NCI-H345 treated with DMSO at 0.1 percent for 48 hours (cell line): ENCODE results near the gene TRA2B.
"Not testable (repeated sequence)": the region's sequence is repeated elsewhere in the genome, so short reads cannot be mapped to it uniquely, and the experiment has no call there.

Experiments used
- DNase-seq: peaks from one replicate; lab custom pipeline; 2025; ENCODE audit not compliant: unreplicated experiment; lab: John Stamatoyannopoulos, UW

The TRA2B gene

DNA sequence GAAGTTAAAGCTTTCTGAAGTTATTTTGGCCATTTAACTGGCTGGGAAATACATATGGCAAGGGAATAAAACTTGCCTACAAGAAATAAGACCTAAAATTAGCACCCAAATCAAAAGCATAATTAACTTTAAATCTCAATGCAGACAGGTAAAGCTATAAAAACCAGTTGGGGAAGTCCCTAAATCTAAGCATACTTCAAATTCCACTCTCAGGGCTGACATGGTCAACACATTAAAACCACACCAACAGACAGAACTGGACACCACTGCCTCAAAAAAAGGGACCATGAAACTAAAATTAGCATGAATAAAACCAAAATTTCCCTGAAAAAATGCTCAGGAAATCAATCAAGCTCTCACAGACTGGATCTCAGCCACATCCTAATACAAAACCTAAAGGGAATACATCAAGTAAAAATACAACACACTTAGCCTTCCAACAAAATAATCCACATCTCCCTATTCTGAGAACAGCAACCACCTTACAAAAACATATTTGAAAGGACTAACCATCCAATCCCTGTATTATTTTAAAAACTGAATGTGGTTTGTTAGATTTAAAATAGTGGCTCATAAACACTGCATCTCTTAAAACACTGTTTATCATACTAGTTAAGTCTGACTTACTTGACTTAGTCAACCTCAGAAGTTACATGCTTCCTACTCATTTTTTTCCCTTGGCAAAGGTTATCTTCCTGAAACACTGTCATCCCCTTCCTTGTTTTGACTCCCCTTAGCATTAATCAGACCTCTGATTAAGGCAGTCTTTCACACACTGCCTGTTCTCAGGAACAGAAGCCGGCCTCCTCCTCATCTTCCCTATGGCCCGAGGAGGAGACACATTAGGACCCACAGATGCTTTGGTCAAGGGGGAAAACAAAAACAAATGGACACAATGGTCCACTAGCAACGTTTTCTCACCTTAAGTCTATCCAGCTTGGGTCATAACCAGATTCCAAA is 8.3 kb downstream of the TRA2B start:
- no peak for DNase-seq

DNA sequence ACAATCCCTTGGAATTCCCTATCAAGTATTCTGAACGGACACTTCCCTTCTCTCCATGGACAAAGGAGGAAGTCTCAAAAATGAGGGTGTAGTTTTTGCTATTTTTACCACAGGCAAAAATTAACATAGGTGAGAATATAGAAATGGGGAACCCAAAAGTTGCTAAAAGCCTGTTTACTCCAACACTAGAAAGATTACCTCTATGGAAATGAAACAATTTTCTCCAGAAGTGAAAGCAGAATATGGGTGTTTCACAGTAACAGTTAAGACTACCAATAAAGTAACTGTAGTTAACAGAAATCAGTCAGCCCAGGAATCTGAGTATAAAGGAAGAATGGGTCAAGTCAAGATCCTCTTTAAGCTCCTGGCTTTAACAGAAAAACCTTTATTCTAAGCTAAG is 9.3 kb downstream of the TRA2B start:
- no peak for DNase-seq

DNA sequence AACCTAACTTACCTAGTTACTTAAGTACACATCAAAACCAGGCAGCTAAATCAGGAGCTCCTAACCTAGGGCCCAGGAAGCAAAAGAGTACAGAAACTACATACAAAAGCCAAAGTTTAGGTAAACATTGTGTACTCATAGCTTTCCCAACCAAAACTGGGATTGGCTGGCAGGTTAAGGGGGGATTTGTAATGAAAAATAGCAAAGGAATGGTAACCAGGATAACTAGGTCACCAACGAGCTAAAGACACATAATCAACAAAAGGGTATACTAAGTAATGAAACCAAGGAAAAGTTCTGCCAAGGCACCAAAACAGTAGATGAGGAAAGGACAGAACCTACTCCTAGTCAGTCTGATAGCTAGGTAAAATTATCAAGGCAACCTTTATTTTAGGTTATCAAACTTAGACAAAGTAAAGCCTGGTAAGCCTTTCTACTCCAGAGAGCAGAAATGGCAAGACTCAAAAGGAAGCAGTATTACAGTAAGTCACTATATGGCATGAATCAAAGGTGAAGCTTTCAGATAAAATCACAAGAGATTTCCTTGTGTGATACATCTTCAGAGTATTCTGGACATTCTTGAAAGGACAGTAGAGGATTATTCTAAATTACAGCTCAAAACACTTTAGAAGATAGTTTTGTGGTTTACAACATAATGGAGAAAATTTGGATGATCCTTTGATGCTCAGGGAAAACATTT is 10.2 kb downstream of the TRA2B start:
- DNase-seq = no peak

DNA sequence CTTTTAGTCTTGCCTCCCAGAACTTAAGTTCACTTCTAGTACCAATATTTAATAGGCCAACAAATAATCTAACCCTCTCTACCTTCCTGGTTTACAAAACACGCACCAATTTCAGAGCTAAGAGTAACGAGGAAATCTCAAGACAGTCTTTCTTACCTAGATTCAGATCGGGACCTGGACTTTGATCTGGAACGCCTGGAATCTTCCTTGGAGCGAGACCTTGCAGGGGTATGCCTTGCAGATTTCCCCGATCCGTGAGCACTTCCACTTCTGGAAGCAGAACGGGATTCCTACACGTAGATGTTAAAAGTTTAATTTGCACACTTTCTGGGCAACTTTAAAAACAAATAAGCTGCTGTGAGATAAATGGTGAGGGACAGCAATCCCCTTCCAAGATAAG is 11.4 kb downstream of the TRA2B start:
- DNase-seq = no peak

DNA sequence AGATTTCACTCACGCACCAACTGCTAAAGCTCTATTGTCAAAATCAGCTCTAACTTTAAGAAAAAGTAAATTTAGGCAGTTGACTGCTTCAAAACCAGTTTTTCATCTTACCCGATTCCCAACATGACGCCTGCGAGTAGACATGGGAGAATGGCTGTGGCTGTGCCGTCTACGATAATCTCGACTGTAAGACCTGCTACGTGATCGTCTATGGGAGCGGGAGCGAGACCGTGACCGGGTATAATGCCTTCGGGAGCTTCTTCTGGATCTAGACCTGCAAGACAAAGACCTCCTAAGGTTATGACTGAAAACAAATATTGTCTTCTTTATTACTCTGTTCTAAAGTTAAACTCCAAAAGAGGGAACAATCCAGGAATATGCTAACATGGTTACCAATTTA is 12.5 kb downstream of the TRA2B start:
- no peak for DNase-seq

DNA sequence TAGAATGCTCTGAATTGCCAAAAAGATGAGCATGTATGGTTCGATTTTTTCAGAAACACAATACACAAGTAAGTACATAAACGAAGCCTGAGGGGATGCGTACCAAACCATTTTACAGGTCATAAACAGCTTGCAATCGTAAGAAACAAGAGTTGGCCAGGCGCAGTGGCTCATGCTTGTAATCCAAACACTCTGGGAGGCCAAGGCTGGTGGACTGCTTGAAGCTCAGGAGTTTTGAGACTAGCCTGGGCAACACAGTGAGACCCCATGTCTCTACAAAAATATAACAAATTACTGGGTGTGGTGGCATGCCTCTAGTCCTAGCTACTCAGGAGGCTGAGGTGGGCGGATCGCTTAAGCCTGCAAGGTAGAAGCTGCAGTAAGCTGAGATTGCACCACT is 13.4 kb downstream of the TRA2B start:
- no peak for DNase-seq

DNA sequence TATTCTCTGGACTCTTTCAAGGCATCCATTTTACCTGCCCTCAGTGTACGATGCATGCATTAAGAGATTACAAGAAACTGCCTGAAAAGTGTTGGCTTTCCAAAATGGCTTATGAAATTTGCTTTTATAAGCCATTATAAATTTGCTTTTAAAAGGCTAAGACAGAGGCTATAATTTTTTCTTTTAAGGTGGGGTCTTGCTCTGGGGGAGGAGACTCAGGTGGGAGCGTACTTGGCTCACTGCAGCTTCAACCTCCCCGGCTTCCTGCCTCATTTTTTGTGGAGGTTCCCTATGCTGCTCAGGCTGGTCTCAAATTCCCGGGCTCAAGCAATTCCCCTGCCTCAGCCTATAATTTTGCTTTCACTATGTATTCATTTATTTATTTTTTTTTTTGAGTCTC is 17.6 kb downstream of the TRA2B start:
- no peak for DNase-seq

DNA sequence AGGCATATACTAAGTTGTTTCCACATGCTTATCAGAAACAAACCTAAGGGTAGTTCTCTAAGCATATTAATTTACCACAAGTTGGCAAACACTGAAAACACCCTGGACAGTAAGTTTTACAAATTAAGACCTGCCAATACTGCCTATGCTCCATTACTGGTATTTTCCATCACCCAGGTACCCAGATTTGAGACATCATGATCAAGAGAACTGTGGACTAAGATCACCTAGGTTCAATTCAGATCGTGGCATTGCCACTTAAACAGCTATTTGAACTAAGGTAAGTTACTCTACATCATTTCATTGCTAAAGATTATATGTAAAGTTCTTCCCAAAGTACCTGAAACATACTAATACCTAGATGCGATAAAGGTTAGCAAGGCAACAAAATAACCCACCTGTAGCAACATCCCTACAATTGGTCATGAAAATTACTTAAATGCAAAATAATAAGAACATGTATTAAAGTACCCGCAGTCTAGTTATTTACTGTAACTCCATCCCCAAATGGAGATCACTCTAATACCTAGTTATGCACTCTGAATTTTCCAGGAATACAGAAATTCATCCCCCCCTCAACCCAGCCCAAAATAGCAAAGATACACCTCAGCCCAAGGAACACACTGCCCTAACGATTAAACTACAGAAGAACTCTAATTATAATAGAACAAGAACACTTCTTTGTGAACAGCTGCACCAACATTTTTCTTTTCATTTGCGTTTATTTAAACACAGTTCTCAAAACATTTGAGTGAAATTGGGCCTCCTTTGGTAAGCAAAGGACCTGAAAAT is 21.6 kb downstream of the TRA2B start:
- no peak for DNase-seq

DNA sequence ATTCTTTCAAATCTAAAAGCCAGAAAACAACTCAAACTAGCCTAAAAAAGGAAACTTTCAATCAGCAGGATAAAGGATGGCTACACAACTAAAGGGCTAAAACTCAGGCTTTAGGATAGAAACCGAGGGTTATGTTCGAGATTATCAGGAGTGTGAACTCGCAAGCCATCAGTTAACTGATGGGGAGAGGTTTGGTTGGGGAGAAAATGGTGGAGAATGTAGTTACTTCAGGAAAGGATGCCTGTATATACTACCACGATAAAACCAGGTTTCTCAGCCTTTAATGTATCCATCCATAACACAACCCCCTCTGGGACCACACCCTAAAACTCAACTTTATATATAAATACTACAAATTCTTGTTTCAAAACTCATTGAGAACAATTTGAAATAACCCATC is 22.2 kb downstream of the TRA2B start:
- DNase-seq = no peak

DNA sequence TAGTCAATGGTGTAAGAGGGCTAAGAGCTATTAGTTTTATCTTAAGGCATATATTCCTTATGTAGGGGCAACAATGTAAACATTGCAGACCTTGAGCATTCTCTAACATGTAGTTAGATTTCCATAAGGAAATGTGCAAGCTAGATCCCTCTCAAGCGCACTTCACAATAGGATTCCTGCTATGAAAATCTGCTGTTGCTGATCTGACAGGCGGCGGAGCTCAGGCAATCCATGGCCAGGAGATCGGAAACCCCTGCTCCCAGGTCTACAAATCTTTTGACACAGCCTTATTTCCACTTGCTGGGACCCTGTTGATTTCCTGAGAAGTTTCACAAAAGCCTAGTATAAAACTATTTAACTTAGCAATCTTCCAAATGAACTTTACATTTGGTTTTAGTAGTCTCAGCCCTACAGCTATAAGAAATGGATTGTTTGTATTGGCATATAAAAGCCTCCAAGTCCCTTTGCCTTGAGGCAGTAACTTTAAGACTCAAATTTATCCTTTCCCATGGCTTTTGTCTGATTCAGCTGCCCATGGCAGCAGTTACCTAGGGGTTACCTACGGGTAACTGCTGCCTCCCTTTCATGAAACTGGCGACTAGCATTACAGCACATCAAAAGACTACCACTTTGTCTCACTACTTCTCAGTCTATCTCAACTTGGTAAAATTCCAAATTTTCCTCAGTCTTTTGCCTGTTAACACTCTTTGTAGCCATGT is 22.7 kb downstream of the TRA2B start:
- no peak for DNase-seq

DNA sequence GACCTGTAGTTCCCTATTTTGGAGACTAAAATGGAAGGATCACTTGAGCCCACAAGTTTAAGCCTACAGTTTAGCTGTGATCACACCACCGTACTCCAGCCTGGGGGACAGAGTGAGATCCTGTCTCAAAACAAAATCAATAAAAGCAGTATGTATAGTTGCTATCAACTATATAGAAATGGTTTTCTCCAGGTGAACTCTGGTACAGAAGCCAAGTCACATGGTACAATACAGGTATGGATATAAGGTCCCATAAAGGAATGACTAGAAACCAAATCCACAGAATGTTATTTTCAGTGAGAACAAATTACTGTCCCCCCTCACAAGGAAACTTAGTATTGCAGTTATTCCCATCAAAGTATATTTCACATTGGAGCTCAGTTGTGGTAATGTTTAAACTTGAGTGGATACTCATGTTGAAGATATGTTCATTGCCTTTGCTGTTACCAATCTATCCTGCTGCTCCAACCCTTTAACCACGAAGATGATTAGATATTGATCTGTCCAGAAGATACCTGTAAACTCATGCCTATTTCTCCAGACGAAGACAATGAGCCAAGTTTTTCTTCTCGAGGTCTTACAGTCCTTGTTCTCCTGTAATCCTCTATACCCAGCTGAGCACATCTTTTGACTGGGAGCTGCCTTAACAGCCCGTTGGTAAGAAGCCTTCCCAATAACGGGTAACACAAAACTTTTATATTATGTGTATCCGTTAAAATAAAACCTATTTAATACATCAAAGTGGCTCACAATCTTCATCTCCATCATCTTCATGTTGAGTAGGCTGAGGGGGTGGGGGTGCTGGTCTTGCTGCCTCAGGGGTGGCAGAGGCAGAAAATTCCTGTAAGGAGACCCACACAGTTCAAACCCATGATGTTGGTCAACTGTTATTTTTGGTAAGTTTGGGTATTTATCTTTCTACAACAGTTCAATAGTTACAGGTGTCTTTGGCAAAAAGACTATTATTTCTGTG is 24.6 kb downstream of the TRA2B start:
- no peak for DNase-seq

DNA sequence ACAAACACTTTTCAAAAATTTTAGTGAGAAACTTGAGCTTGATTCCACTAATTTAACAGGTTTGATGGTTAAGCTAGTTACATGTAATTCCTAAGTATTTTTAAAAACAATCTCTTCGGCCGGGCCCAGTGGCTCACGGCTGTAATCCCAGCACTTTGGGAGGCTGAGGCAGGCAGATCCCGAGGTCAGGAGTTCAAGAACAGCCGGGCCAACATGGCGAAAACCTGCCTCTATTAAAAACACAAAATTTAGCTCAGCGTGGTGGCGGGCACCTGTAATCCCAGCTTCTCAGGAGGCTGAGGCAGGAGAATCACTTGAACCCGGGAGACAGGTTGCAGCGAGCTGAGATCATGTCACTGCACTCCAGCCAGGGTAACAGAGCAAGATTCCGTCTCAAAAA is 25.3 kb downstream of the TRA2B start:
- DNase-seq = no peak

DNA sequence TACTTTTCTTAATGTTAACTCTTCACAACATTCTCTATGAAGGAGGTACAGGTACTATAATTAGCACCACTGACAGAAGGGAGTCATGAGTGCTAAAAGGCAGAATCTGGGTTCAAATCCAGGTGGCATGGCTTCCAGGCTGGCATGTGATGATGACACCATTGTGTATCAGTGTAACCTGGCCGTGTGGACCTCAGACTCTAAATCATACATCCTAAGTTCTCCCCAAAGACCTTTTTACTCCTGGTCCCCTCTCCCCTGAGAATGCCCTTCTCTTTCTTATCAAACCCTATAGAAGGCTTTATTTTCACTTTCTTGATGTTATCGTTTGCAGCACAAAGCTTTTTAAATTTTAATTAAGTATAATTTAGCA is 26.8 kb downstream of the TRA2B start:
- DNase-seq = not testable (repeated sequence)

DNA sequence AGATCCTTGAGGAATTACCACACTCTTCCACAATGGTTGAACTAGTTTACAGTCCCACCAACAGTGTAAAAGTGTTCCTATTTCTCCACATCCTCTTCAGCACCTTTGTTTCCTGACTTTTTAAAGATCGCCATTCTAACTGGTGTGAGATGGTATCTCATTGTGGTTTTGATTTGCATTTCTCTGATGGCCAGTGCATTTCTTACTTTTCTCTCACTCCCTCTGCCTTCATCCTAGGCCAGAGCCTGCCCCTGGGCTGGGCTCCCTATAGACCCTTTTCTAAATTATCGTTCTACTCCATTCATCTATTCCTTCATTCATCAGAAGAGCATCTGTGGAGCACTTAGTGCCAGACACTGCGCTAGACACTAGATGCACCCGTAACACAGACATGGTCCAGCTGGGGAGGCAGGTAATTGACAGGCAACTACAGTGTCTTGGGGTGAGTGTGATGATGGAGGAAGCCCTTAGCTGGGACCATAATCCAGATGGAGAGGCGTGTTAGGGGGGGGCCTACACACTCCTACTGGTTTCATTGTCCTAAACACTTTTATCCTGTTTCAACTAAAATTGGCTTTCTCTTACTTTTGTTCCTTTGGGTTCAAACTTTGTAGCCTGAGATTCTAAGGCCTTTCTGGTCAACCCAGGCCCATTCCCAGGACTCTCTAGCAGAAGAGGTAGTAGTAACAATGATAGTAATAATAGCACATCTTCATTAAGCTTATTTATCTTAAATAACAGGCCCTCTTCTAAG is 27.3 kb downstream of the TRA2B start:
- not testable (repeated sequence) for DNase-seq

DNA sequence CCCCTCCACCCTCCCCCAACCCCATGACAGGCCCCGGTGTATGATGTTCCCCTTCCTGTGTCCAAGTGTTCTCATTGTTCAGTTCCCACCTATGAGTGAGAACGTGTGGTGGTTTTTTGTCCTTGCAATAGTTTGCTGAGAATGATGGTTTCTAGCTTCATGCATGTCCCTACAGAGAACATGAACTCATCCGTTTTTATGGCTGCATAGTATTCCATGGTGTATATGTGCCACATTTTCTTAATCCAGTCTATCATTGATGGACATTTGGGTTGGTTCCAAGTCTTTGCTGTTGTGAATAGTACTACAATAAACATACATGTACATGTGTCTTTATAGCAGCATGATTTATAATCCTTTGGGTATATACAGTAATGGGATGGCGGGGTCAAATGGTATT is 27.9 kb downstream of the TRA2B start:
- not testable (repeated sequence) for DNase-seq

DNA sequence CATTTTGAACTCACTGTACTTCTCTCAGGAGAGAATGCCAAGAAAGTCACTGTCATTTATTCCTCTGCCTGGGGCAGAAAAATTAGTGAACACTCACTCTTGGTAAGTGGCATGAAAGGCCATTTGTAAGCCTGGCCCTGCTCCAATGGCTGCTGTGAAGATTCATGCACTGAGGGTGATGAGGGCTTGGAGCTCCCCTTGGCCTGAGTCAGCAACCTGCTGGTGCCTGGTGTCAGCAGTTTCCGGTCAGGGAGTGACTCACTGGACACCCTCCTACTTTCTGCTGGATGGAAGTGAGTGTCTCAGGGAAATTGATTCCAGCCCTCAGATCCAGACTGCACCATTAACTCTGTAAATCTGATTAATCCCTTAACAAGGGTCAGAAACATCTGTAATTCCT is 37.6 kb downstream of the TRA2B start:
- no peak for DNase-seq

DNA sequence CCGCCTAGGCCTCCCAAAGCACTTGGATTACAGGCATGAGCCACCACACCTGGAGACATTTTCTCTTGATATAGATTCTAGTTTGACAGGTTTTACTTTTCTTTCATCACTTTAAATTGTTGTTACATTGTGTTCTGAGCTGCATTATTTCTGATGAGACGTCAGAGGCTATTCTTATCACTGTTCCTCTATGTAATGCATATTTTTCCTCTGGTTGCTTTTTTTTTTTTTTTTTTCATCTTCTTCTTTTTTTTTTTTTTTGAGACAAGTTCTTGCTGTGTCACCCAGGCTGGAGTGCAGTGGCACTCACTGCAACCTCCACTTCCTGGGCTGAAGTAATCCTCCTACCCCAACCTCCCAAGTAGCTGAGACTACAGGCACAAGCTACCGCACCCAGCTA is 41.2 kb downstream of the TRA2B start:
- no peak for DNase-seq

DNA sequence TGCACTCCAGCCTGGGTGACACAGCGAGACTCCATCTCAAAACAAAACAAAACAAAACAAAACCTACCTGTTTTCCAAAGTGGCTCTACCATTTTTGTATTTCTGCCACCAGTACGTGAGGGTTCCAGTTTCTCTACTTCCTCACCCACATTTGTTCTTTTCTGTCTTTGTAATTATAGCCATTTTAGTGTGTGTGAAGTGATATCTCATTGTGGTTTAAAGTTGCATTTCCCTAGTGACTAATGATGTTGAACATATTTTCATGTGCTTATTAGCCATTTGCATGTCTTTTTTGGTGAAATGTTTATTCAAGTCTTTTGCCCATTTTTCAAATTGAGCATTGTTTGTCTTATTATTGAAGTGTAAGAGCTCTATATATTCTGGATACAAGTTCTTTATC is 50.7 kb downstream of the TRA2B start:
- no peak for DNase-seq

DNA sequence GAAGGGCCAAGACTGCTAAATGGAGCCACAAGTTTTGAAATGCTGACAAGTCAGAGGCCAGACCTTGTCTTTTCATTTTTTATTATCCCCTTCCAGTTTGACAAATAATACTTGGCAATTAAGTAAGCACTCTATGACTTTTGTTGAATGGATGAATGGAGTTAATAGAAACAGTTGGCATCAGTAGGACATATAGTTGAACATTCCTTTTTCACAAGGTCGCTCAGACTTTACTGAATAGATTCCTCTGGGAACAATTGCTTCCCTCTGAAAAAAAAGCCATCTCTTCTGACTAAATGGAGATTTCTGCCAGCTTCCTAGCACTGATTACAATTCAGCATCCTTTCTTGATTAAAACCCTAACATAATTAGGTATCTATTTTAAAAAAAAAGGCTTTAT is 53.2 kb downstream of the TRA2B start:
- no peak for DNase-seq
